A549 (cell line): ENCODE results near the gene REV1. TPM values are rescaled to one million over a fixed set of nuclear protein-coding genes. Genes with fewer than 3 reads are reported as not detected.

Experiments used
- ATAC-seq, 2 experiments: fragments of 200-7000 bp in 1 of 2; fragments of >200 bp in 1 of 2; cut with Nextera tagmentation in 1 of 2; cut with Tn5 transposase in 1 of 2; 3 replicates each; pipeline versions ENCODE4 v1.8.0 to v1.9.1; 2018 to 2020; ENCODE audit warnings: mild to moderate bottlenecking in 1 of 2, moderate library complexity in 1 of 2
- CTCF ChIA-PET: fragments of 300-600 bp; sonication (Branson Sonifier 250); formaldehyde crosslinking; extraction: SDS; loops from one replicate; lab custom pipeline; 2021; ENCODE audit warnings: antibody characterized with exemption, inconsistent platforms; lab: Yijun Ruan, JAX
- POLR2A ChIA-PET: fragments of 350-600 bp; formaldehyde crosslinking; extraction: SDS; loops from one replicate; lab custom pipeline; 2021; ENCODE audit warnings: antibody characterized with exemption, inconsistent platforms; lab: Yijun Ruan, JAX
- DNase-seq, 2 experiments: peaks; one replicate each; pipeline versions ENCODE4 v3.0.0 to v3.0.0-alpha.2; 2011 to 2016; ENCODE audit warnings: low read depth in 1 of 2, low spot score in 1 of 2
- FAIRE-seq: peaks from 2 replicates; lab custom pipeline; 2011; peaks lifted over from hg19 to GRCh38; lab: Jason Lieb, UNC
- H3K27ac ChIP-seq, 2 experiments: fragments of >200 bp; sonication (Bioruptor Twin); formaldehyde crosslinking; 3 replicates each; pipeline ENCODE4 v1.5.1; 2016 to 2017
- H3K4me1 ChIP-seq: fragments of >200 bp; sonication (Bioruptor Twin); formaldehyde crosslinking; 3 replicates; pipeline ENCODE4 v1.6.1; 2016
- H3K4me2 ChIP-seq: fragments of >200 bp; sonication (Bioruptor Twin); formaldehyde crosslinking; 3 replicates; pipeline ENCODE4 v1.6.1; 2016
- H3K4me3 ChIP-seq: fragments of >200 bp; sonication (Bioruptor Twin); formaldehyde crosslinking; 3 replicates; pipeline ENCODE4 v1.5.1; 2016
- H3K9me3 ChIP-seq: fragments of >200 bp; sonication (Bioruptor Twin); formaldehyde crosslinking; 3 replicates; pipeline ENCODE4 v1.6.1; 2016
- ATOH8 ChIP-seq: fragments of 250-450 bp; sonication (Bioruptor Pico); IDR thresholded peaks from 2 replicates; pipeline ENCODE4 v1.5.0; 2020; ENCODE audit warnings: low read depth, mild to moderate bottlenecking, moderate library complexity
- CHD2 ChIP-seq: fragments of 150-350 bp; IDR thresholded peaks from 2 replicates; pipeline ENCODE4 v1.6.1; 2014; ENCODE audit warnings: low read length; ENCODE audit not compliant: partially characterized antibody
- CHD4 ChIP-seq: fragments of 200-600 bp; sonication (generic); IDR thresholded peaks from 2 replicates; pipeline ENCODE4 v1.6.1; 2016; ENCODE audit warnings: antibody characterized with exemption, mild to moderate bottlenecking, borderline replicate concordance
- FOSB ChIP-seq: fragments of 250-450 bp; sonication (Bioruptor Pico); IDR thresholded peaks from 2 replicates; pipeline ENCODE4 v1.5.0; 2020; ENCODE audit warnings: mild to moderate bottlenecking, moderate library complexity
- HDAC2 ChIP-seq: fragments of 200-600 bp; sonication (generic); IDR thresholded peaks from 2 replicates; pipeline ENCODE4 v1.6.1; 2016
- HES2 ChIP-seq: fragments of >200 bp; sonication (Bioruptor Twin); formaldehyde crosslinking; IDR thresholded peaks from 2 replicates; pipeline ENCODE4 v1.6.1; 2016
- HOXA7 ChIP-seq: fragments of 250-450 bp; sonication (Bioruptor Pico); IDR thresholded peaks from 2 replicates; pipeline ENCODE4 v1.5.0; 2020; ENCODE audit warnings: mild to moderate bottlenecking, moderate library complexity
- HOXB5 ChIP-seq: fragments of 250-450 bp; sonication (Bioruptor Pico); IDR thresholded peaks from 2 replicates; pipeline ENCODE4 v1.5.0; 2020; ENCODE audit warnings: mild to moderate bottlenecking, moderate library complexity
- KDM1A ChIP-seq: fragments of 200-600 bp; sonication (generic); IDR thresholded peaks from 2 replicates; pipeline ENCODE4 v1.6.1; 2016; ENCODE audit warnings: low read depth, mild to moderate bottlenecking
- MAFK ChIP-seq: fragments of 450-650 bp; IDR thresholded peaks from 2 replicates; pipeline ENCODE4 v1.6.1; 2014; ENCODE audit not compliant: partially characterized antibody
- MAX ChIP-seq: IDR thresholded peaks from 2 replicates; pipeline ENCODE4 v1.6.1; 2012
- MYC ChIP-seq: IDR thresholded peaks from 2 replicates; pipeline ENCODE4 v1.6.1; 2012; ENCODE audit warnings: mild to moderate bottlenecking, inconsistent platforms, low read length, improper control_type of control experiment, borderline replicate concordance
- NPAS2 ChIP-seq: fragments of 250-450 bp; sonication (Bioruptor Pico); IDR thresholded peaks from 2 replicates; pipeline ENCODE4 v1.8.0; 2022; ENCODE audit warnings: mild to moderate bottlenecking, moderate library complexity, borderline replicate concordance
- NR3C1 ChIP-seq: fragments of >200 bp; sonication (Bioruptor Twin); formaldehyde crosslinking; IDR thresholded peaks from 3 replicates; pipeline ENCODE4 v1.6.1; 2017
- PHF8 ChIP-seq: fragments of 200-600 bp; sonication (generic); IDR thresholded peaks from 2 replicates; pipeline ENCODE4 v1.6.1; 2016; ENCODE audit warnings: low read depth, mild to moderate bottlenecking, antibody characterized with exemption, moderate library complexity, borderline replicate concordance
- POLR2A ChIP-seq: IDR thresholded peaks from 2 replicates; pipeline ENCODE4 v1.6.1; 2012; ENCODE audit warnings: mild to moderate bottlenecking, low read length
- POLR2AphosphoS2 ChIP-seq: conservative IDR thresholded peaks from 2 replicates; pipeline ENCODE4 v1.6.1; 2012; ENCODE audit warnings: low read length, improper control_type of control experiment, inconsistent platforms
- RAD21 ChIP-seq, 2 experiments: fragments of >200 bp in 1 of 2; sonication (Bioruptor Twin) in 1 of 2; formaldehyde crosslinking in 1 of 2; IDR thresholded peaks in 1 of 2; conservative IDR thresholded peaks in 1 of 2; 2 replicates in 1 of 2; 3 replicates in 1 of 2; pipeline ENCODE4 v1.6.1; 2012 to 2018; ENCODE audit warnings: inconsistent platforms in 1 of 2
- ZNF302 ChIP-seq: fragments of 250-450 bp; sonication (Bioruptor Pico); IDR thresholded peaks from 2 replicates; pipeline ENCODE4 v1.9.0; 2021; ENCODE audit warnings: inconsistent platforms, mild to moderate bottlenecking, moderate library complexity
- ZSCAN20 ChIP-seq: fragments of 250-450 bp; sonication (Bioruptor Pico); IDR thresholded peaks from 2 replicates; pipeline ENCODE4 v1.8.0; 2022; ENCODE audit warnings: mild to moderate bottlenecking, moderate library complexity
- WGBS: methylation state at CpG from one replicate; pipeline ENCODE4 v1.1.6; 2017; ENCODE audit errors: missing lambda C conversion rate; 5-methylcytosine and 5-hydroxymethylcytosine counted together
- polyA plus RNA-seq, 4 experiments: library from polyadenylated mRNA; depleted of rRNA in 3 of 4; stranded (reverse); fragments of >200 nt; fragmentation: RNase III in 1 of 4; extraction: RNeasy Plus Mini Kit Qiagen cat#74134 plus additional on column Dnase treatment in 1 of 4; gene quantifications; 2 replicates in 3 of 4; 3 replicates in 1 of 4; pipeline ENCODE4 v1.2.3, GENCODE V29; 2011 to 2017

Gene REV1
- polyA plus RNA-seq, 2 of the 4 experiments (the other 2 are of a cell fraction), result 12.8 to 36.2 TPM

GRCh38 chr2:99522157-99522556 lies 32.3 kb upstream of the REV1 start:
- ChIA-PET POLR2A (no interaction called here), CTCF (interaction anchor here (1.4 kb wide), 1 partner anchor 11 kb away, joined by 3 read pairs; no protein-coding TSS in a partner anchor)
- Histone ChIP-seq H3K27ac (no peak overlapping the region), H3K4me2 (no peak overlapping the region), H3K4me3 (no peak overlapping the region), H3K4me1 (no peaks in the 10 kb centered on the region), H3K9me3 (no peaks in the 10 kb centered on the region)
- TF ChIP-seq NPAS2 (CRISPR knock-in tag) (no peak), MAFK (peak; percentile 92)
- 45% methylated on average over 2 of the region's 2 CpGs for WGBS
- ATAC-seq, result no peak
- no peak for FAIRE-seq
- DNase-seq, result no peak

GRCh38 chr2:99520813-99521212 lies 31.0 kb upstream of the REV1 start:
- Histone ChIP-seq H3K27ac (no peak overlapping the region), H3K4me2 (no peak overlapping the region), H3K4me3 (no peak overlapping the region), H3K4me1 (no peaks in the 10 kb centered on the region), H3K9me3 (no peaks in the 10 kb centered on the region)
- TF ChIP-seq POLR2A (no peak), MYC (no peak), HOXB5 (no peak), FOSB (CRISPR knock-in tag) (no peak), MAX (no peak)
- no peak for FAIRE-seq
- POLR2A ChIA-PET, result no interaction called here
- ATAC-seq, result no peak
- WGBS, result 5% methylated on average over 3 of the region's 3 CpGs
- CTCF ChIA-PET, result no interaction called here
- no peak for DNase-seq

- Histone ChIP-seq H3K4me1 (no peaks in the 10 kb centered on the region), H3K9me3 (no peaks in the 10 kb centered on the region), H3K4me3 (no peak overlapping the region), H3K27ac (no peak overlapping the region), H3K4me2 (no peak overlapping the region)
- no peak for DNase-seq
- ChIA-PET CTCF (no interaction called here), POLR2A (no interaction called here)
- FAIRE-seq, result no peak
- 75% methylated on average over 4 of the region's 4 CpGs for WGBS
- TF ChIP-seq HES2, result no peak
- no peak for TF ChIP-seq PHF8
- TF ChIP-seq RAD21 (conservative IDR thresholded peaks at IDR 0.05 in 1 of 2, IDR thresholded peaks at IDR 0.05 in 1 of 2), result no peak
- TF ChIP-seq POLR2AphosphoS2, result no peak
- TF ChIP-seq HOXA7 (CRISPR knock-in tag), result no peak
- no peak for TF ChIP-seq MAX
- TF ChIP-seq CHD4, result no peak
- TF ChIP-seq KDM1A, result no peak
- no peak for ATAC-seq
Measured at GRCh38 chr2:99520195-99520594, 30.4 kb upstream of the REV1 start.

- Histone ChIP-seq H3K4me1 (no peaks in the 10 kb centered on the region), H3K9me3 (no peaks in the 10 kb centered on the region), H3K4me2 (no peak overlapping the region), H3K27ac (no peak overlapping the region), H3K4me3 (no peak overlapping the region)
- WGBS, result 48% methylated on average over 4 of the region's 4 CpGs
- TF ChIP-seq ZNF302 (CRISPR knock-in tag), result no peak
- no peak for TF ChIP-seq ZSCAN20 (CRISPR knock-in tag)
- TF ChIP-seq ATOH8 (CRISPR knock-in tag), result no peak
- no peak for TF ChIP-seq RAD21 (conservative IDR thresholded peaks at IDR 0.05 in 1 of 2, IDR thresholded peaks at IDR 0.05 in 1 of 2)
- no peak for TF ChIP-seq NR3C1
- TF ChIP-seq CHD2, result no peak
- no peak for TF ChIP-seq HDAC2
- no peak for FAIRE-seq
- no peak for ATAC-seq
- CTCF ChIA-PET, result no interaction called here
- POLR2A ChIA-PET, result no interaction called here
- DNase-seq, result no peak
Measured at GRCh38 chr2:99514357-99514756, 24.5 kb upstream of the REV1 start.
